NOMO-1 (cell line): Measurements from ENCODE around the gene TALDO1.

Experiments used
- DNase-seq, 2 experiments: peaks; one replicate each; lab custom pipeline; 2025; ENCODE audit not compliant: unreplicated experiment in 2 of 2; lab: John Stamatoyannopoulos, UW

TALDO1 gene

GRCh38 chr11:797296-798092 lies 50.2 kb downstream of the TALDO1 start:
- peak; percentile 71 to 76 for DNase-seq

- peak; percentile 64 to 86 for DNase-seq
Observed at GRCh38 chr11:798093-798713, 50.9 kb downstream of the TALDO1 start, which contains the start of gene SLC25A22. TSS of gene SLC25A22 (minus strand) at chr11:798281. CDS start at chr11:795006, 3,275 bp downstream.

GRCh38 chr11:799641-800316 lies 52.5 kb downstream of the TALDO1 start:
- no peak for DNase-seq

GRCh38 chr11:800473-800872 lies 53.2 kb downstream of the TALDO1 start:
- no peak for DNase-seq

GRCh38 chr11:801097-801780 lies 54.0 kb downstream of the TALDO1 start:
- DNase-seq = no peak

- no peak for DNase-seq
Observed at GRCh38 chr11:802018-802617, 54.9 kb downstream of the TALDO1 start.

- no peak for DNase-seq
Observed at GRCh38 chr11:802693-803466, 55.6 kb downstream of the TALDO1 start.

- no peak for DNase-seq
Observed at GRCh38 chr11:803467-803742, 56.1 kb downstream of the TALDO1 start.

- DNase-seq = no peak
Observed at GRCh38 chr11:803770-804598, 56.7 kb downstream of the TALDO1 start.

GRCh38 chr11:804599-804964 lies 57.3 kb downstream of the TALDO1 start:
- DNase-seq = no peak

GRCh38 chr11:808427-809286 lies 61.4 kb downstream of the TALDO1 start:
- peak in 1 of 2 experiments; percentile 26 for DNase-seq

GRCh38 chr11:809287-810039 lies 62.2 kb downstream of the TALDO1 start, which contains the start of gene RPLP2:
TSS of gene RPLP2 (plus strand) at chr11:809967. CDS start at chr11:810235, 268 bp downstream.
- peak; percentile 91 to 95 for DNase-seq

GRCh38 chr11:810040-810567 lies 62.8 kb downstream of the TALDO1 start:
- no peak for DNase-seq

GRCh38 chr11:811446-812245 lies 64.4 kb downstream of the TALDO1 start:
- no peak for DNase-seq

- no peak for DNase-seq
Observed at GRCh38 chr11:812390-812789, 65.1 kb downstream of the TALDO1 start.

GRCh38 chr11:813072-813455 lies 65.8 kb downstream of the TALDO1 start:
- DNase-seq = no peak
